Pons (tissue), 1 donor: Measurements from ENCODE around the gene INPP5E.

Experiments used
- DNase-seq: peaks from one replicate; pipeline ENCODE4 v3.0.0-alpha.2; 2016; ENCODE audit warnings: low spot score

Gene INPP5E

GRCh38 chr9:136381966-136382513 is 57.6 kb downstream of the INPP5E start:
- DNase-seq: no peak

DNA sequence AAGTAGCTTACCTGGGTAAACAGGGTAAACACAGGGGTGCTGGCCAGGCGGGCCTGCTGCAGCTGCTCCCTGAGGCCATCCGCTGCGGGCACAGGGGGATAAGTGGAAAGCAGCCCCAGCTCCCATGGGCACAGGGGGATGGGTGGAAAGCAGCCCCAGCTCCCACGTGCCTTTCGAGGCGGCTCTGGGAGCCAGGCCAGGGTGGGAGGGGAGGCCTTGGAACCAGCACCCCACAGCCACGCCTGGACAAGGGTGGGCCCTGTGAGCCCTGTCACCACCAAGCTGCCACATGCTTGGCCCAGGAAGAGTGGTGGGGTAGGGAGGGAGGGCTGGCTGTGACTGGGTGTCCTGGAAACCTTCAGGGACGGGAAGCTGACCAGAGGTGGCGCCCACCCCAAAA is 58.3 kb downstream of the INPP5E start:
- DNase-seq: no peak

DNA sequence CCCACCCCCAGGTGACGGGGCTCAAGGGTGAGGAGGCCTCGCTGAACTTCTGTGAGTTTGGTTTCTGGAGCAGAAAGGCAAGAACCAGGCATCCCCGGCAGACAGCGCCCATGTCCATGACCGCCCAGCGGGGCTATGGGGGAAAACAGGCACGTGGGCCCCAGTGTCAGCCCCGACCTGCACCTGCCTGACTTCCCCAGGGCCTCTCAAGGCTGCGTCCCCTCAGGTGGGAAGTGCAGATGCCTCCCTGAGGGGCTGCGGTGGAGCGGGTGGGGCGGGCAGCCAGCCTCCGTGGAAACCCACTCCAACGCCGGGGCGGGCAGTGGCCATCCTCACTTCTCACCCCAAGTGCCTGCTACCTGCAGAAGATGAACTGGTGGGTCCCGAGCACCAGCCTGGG is 59.3 kb downstream of the INPP5E start:
- DNase-seq: no peak

- DNase-seq: no peak
Measured at GRCh38 chr9:136379891-136380290, 59.8 kb downstream of the INPP5E start.

DNA sequence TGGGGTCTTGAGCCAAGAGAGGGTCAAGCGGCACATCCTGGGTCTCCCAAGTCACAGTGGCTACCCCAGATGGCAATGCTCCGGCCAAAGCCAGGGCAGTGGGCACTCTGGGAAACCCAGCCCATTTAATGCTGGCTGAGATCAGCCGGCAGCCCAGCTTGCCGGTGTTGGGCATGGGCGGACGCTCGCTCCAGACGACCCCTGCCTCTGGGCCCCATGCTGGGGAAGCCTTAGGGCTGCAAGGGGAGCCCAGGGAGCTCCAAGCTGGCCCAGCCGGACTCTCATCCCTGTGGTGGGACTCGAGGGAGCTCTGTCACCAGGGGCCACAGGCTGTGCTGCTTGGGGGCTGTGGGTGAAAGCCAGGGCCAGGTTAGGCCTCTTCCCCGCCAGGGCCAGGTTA is 60.2 kb downstream of the INPP5E start:
- DNase-seq: no peak

- DNase-seq: no peak
Measured at GRCh38 chr9:136379003-136379287, 60.7 kb downstream of the INPP5E start.
